HG02759 (cell line): Measurements from ENCODE around the gene ENTPD6.

ENCODE experiments used
- ATAC-seq: cut with Tn5 transposase; IDR thresholded peaks from one replicate; pipeline ENCODE4 v1.9.1; 2021; ENCODE audit warnings: mild to moderate bottlenecking, moderate library complexity; ENCODE audit not compliant: unreplicated experiment

Gene ENTPD6

DNA sequence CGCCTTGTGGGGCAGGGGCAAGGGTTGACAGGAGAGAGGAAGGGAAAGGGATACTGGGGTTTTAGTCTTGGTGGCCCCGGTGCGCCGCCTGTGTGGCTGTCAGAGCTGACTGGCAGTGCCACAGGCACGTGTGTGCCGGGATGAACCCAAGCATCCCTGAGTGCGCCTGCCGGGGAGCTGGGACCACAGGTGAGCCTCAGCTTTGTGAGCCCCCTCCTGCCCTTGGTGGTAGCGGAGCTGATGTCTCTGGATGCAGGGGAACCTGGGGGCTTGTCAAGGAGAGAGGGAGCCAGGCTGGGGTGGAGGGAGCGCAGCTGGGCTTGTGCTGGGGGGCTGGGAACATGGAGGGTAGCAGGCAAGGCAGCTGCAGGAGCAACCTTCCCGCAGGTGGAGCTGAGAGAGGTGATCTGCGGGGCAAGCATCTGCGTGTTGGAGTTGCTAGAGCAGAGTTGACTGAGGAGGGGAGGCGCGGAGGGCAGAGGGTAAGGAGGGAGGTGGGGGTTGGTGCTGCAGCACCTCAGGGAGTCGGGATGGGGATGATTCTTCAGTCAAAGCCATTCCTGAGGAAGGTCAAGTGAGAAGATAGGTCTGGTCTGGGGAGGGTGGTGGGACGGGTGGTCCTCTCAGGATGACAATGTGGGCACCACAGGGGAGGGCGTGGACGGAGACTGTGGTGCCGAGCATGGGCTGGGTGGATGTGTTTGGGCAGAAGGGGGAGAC is 80.5 kb downstream of the ENTPD6 start:
- ATAC-seq: no peak
